Measurements from ENCODE around the gene KCNJ15. TPM values are rescaled to one million over a fixed set of nuclear protein-coding genes. Genes with fewer than 3 reads are reported as not detected.
A peak's percentile ranks its signal among the peaks of the same experiment; 100 is the strongest.

Gene KCNJ15
- total and polyA plus RNA-seq, 2 donors (not counting 1 experiment from before 2014, with no cell fraction given): 0.44 to 0.83 TPM

DNA sequence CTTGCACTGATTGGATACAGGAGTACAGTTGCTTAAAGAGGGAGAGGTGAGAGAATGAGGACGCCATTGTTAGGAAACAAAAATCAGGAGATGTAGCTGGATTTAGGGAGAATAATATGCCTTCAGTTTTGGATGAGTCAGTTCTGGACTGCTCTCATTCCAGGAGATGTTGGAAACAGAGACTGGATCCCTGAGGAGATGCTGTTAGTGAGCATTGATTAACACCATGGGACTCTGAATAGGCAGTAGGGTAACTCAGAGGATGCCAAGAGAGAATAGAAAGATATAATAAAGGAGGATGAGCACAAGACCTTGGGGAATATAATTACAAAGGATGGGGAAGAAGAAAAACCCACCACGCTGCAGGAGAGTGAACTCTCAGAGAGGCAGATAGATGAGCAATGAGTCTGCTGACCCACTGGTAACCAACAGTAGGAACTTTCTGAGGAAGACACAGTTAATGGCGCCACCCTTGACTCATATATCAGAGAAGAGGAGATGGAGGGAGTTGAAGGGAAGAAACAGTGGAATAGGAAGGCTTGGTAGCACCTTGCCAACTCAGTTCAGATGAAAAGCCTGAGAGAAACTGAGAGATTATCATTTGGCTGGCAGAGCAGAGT is 10.5 kb downstream of the KCNJ15 start:
- Histone ChIP-seq H3K79me2 (ENCODE audit: control insufficient read depth, insufficient read depth, low read length) (no peaks in the 10 kb centered on the region), H3K4me2 (ENCODE audit: extremely low read depth, insufficient read depth, low read length) (peak overlapping the region; percentile 29), H3K4me3 (replicated peaks in 1 of 4; ENCODE audit: control extremely low read depth in 1 of 4, insufficient read depth in 1 of 4, low read depth in 3 of 4, low read length in 4 of 4) (no peak overlapping the region), H3K9me3 (ENCODE audit: control insufficient read depth, insufficient read depth, low read depth, low read length) (no peaks in the 10 kb centered on the region), H4K20me1 (ENCODE audit: control insufficient read depth, extremely low read depth, insufficient read depth, low read length) (no peaks in the 10 kb centered on the region), H3K36me3 (ENCODE audit: control insufficient read depth, insufficient read depth, low read length) (no peaks in the 10 kb centered on the region), H2AFZ (ENCODE audit: low read length) (no peak overlapping the region), H3K27me3 (ENCODE audit: control insufficient read depth, insufficient read depth, low read length) (no peaks in the 10 kb centered on the region), H3K27ac (ENCODE audit: insufficient read depth, low read length) (peak overlapping the region; percentile 39), H3K9ac (ENCODE audit: insufficient read depth, low read length) (no peak overlapping the region), H3K4me1 (ENCODE audit: control insufficient read depth, extremely low read depth, insufficient read depth, low read length) (peaks cover 13% of the 10 kb centered on the region)
- DNase-seq (ENCODE audit: low read depth in 2 of 2): no peak
- no peak for TF ChIP-seq EZH2 (IDR thresholded peaks at IDR 0.05; ENCODE audit: low read length, missing control alignments)
- TF ChIP-seq, protein P1, sequence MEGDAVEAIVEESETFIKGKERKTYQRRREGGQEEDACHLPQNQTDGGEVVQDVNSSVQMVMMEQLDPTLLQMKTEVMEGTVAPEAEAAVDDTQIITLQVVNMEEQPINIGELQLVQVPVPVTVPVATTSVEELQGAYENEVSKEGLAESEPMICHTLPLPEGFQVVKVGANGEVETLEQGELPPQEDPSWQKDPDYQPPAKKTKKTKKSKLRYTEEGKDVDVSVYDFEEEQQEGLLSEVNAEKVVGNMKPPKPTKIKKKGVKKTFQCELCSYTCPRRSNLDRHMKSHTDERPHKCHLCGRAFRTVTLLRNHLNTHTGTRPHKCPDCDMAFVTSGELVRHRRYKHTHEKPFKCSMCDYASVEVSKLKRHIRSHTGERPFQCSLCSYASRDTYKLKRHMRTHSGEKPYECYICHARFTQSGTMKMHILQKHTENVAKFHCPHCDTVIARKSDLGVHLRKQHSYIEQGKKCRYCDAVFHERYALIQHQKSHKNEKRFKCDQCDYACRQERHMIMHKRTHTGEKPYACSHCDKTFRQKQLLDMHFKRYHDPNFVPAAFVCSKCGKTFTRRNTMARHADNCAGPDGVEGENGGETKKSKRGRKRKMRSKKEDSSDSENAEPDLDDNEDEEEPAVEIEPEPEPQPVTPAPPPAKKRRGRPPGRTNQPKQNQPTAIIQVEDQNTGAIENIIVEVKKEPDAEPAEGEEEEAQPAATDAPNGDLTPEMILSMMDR (conservative IDR thresholded peaks at IDR 0.05 in 1 of 2, IDR thresholded peaks at IDR 0.05 in 1 of 2; ENCODE audit: low read depth in 1 of 2, low read length in 2 of 2): no peak

DNA sequence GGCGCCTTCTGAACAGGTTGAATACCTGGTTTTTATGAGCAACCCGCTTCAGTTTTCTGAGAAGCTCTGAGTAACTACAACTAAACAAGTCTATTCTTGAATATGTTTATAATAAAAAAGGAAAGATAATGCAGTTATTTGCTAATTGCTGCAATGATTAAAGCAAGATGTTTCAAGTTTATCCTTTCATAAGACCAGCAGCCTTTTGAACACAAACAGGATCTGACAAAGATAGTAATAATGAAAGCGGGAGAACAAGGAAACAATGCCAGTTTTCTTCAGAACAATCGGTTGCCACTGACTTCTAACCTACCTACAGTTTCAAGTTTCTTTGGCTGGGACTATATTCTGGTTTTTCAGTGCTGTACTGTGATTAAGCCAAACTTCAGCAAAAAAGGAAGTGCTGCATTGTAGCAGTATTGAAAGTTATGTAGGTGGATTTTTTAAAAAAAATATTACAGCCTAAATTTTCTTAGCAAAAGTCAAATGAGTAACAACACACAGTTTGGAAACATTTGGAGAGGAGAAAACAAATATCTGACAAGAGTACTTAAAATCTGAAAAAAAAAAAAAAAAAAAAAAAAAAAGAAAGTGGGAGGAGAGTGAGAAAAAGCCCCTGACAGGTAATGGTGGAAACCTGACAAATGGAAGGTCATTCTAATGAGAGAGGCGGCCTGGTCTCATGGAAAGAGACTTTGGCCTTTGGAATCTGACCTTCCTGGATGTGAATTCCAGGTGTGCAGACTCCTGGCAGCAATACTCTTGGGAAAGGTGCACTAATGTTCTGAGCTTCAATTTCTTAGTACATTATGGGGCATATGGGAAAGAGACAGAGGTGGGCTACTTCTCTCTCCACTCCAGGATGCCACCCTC is 11.4 kb downstream of the KCNJ15 start:
- Histone ChIP-seq H3K27me3 (ENCODE audit: control insufficient read depth, insufficient read depth, low read length) (no peaks in the 10 kb centered on the region), H3K4me1 (ENCODE audit: control insufficient read depth, extremely low read depth, insufficient read depth, low read length) (peaks cover 11% of the 10 kb centered on the region), H3K9me3 (ENCODE audit: control insufficient read depth, insufficient read depth, low read depth, low read length) (no peaks in the 10 kb centered on the region), H3K79me2 (ENCODE audit: control insufficient read depth, insufficient read depth, low read length) (no peaks in the 10 kb centered on the region), H3K9ac (ENCODE audit: insufficient read depth, low read length) (no peak overlapping the region), H3K27ac (ENCODE audit: insufficient read depth, low read length) (no peak overlapping the region), H3K4me2 (ENCODE audit: extremely low read depth, insufficient read depth, low read length) (no peak overlapping the region), H4K20me1 (ENCODE audit: control insufficient read depth, extremely low read depth, insufficient read depth, low read length) (no peaks in the 10 kb centered on the region), H3K4me3 (replicated peaks in 1 of 4; ENCODE audit: control extremely low read depth in 1 of 4, insufficient read depth in 1 of 4, low read depth in 3 of 4, low read length in 4 of 4) (no peak overlapping the region), H3K36me3 (ENCODE audit: control insufficient read depth, insufficient read depth, low read length) (no peaks in the 10 kb centered on the region), H2AFZ (ENCODE audit: low read length) (no peak overlapping the region)
- peak in 1 of 2 donors; percentile 22 for DNase-seq (ENCODE audit: low read depth in 2 of 2)
- TF ChIP-seq EZH2 (IDR thresholded peaks at IDR 0.05; ENCODE audit: low read length, missing control alignments): no peak
- TF ChIP-seq, protein P1 (conservative IDR thresholded peaks at IDR 0.05 in 1 of 2, IDR thresholded peaks at IDR 0.05 in 1 of 2; ENCODE audit: low read depth in 1 of 2, low read length in 2 of 2): no peak

DNA sequence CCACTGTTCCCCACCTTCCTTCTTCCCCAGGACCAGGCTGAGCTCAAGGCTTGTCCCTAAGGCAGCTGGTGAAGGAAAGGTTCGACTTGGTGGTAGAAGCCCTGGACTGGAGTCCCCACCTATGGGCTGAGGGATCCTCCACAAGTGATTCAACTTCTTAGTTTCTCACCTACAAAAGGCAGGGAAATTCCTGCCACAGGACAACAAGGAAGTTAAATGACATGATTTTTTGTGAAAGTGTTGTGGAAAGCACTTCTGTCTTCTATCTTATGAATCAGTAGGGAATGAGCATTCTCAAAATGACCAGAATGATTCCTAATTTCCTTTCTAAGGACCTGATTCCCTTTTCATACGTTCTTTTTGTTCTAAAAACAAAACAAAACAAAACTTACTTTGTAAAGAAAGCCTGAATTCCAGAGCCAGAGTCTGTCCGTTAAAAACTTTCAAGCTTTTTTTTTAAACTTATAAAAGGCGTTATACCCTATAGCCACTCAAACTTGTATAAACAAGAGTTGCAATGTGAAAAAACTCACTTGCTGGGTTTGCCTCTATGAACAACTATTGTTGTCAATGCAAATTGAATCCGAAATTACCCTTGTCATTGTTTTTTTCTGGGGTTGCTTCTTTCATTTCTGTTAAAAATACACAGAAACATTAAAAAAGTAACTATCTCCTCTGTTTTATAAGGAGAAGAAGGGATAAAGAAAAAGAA is 12.2 kb downstream of the KCNJ15 start:
- Histone ChIP-seq H3K4me1 (ENCODE audit: control insufficient read depth, extremely low read depth, insufficient read depth, low read length) (peaks cover 10% of the 10 kb centered on the region), H2AFZ (ENCODE audit: low read length) (peak overlapping the region; percentile 17), H4K20me1 (ENCODE audit: control insufficient read depth, extremely low read depth, insufficient read depth, low read length) (no peaks in the 10 kb centered on the region), H3K27me3 (ENCODE audit: control insufficient read depth, insufficient read depth, low read length) (no peaks in the 10 kb centered on the region), H3K27ac (ENCODE audit: insufficient read depth, low read length) (no peak overlapping the region), H3K36me3 (ENCODE audit: control insufficient read depth, insufficient read depth, low read length) (no peaks in the 10 kb centered on the region), H3K9me3 (ENCODE audit: control insufficient read depth, insufficient read depth, low read depth, low read length) (no peaks in the 10 kb centered on the region), H3K4me2 (ENCODE audit: extremely low read depth, insufficient read depth, low read length) (no peak overlapping the region), H3K9ac (ENCODE audit: insufficient read depth, low read length) (no peak overlapping the region), H3K4me3 (replicated peaks in 1 of 4; ENCODE audit: control extremely low read depth in 1 of 4, insufficient read depth in 1 of 4, low read depth in 3 of 4, low read length in 4 of 4) (no peak overlapping the region), H3K79me2 (ENCODE audit: control insufficient read depth, insufficient read depth, low read length) (no peaks in the 10 kb centered on the region)
- TF ChIP-seq, protein P1 (conservative IDR thresholded peaks at IDR 0.05 in 1 of 2, IDR thresholded peaks at IDR 0.05 in 1 of 2; ENCODE audit: low read depth in 1 of 2, low read length in 2 of 2): no peak
- DNase-seq (ENCODE audit: low read depth in 2 of 2): no peak
